Activated CD4-positive, alpha-beta memory T cell treated with anti-CD3 and anti-CD28 coated beads for 36 hours (primary cell): Measurements from ENCODE around the gene TNFRSF19. TPM values are rescaled to one million over a fixed set of nuclear protein-coding genes. Genes with fewer than 3 reads are reported as not detected.

Experiments used
- CTCF ChIA-PET: fragments of 350-600 bp; sonication (Branson Sonifier 250); formaldehyde crosslinking; loops from one replicate; lab custom pipeline; 2021; ENCODE audit warnings: antibody characterized with exemption, inconsistent platforms; lab: Charles Lee
- POLR2A ChIA-PET: fragments of 350-600 bp; sonication (Branson Sonifier 250); formaldehyde crosslinking; loops from one replicate; lab custom pipeline; 2021; ENCODE audit warnings: antibody characterized with exemption; lab: Charles Lee
- DNase-seq: peaks from one replicate; pipeline ENCODE4 v3.0.0-alpha.2; 2020
- H3K27ac Mint-ChIP-seq: one replicate; pipeline ENCODE4 v1.8.0; 2021; ENCODE audit warnings: mixed read lengths
- H3K27me3 Mint-ChIP-seq: one replicate; pipeline ENCODE4 v1.8.0; 2021; ENCODE audit warnings: mixed read lengths
- H3K36me3 Mint-ChIP-seq: one replicate; pipeline ENCODE4 v1.8.0; 2021; ENCODE audit warnings: mixed read lengths
- H3K4me1 Mint-ChIP-seq: one replicate; pipeline ENCODE4 v1.8.0; 2021; ENCODE audit warnings: low read depth, mixed read lengths
- H3K4me3 Mint-ChIP-seq: one replicate; pipeline ENCODE4 v1.8.0; 2021; ENCODE audit warnings: mild to moderate bottlenecking, mixed read lengths
- H3K9me3 Mint-ChIP-seq: one replicate; pipeline ENCODE4 v1.8.0; 2021; ENCODE audit warnings: mixed read lengths
- intact Hi-C: fragments of 100-400 bp; cut with micrococcal nuclease; formaldehyde crosslinking; loops from one replicate; pipeline ENCODE4 v1.15.1; 2023
- total RNA-seq, 2 experiments: library from RNA; stranded (reverse); gene quantifications; one replicate each; pipeline ENCODE4 v1.2.3, GENCODE V29; 2021

The TNFRSF19 gene
- total RNA-seq, 2 experiments from 2014 or later = not detected

DNA sequence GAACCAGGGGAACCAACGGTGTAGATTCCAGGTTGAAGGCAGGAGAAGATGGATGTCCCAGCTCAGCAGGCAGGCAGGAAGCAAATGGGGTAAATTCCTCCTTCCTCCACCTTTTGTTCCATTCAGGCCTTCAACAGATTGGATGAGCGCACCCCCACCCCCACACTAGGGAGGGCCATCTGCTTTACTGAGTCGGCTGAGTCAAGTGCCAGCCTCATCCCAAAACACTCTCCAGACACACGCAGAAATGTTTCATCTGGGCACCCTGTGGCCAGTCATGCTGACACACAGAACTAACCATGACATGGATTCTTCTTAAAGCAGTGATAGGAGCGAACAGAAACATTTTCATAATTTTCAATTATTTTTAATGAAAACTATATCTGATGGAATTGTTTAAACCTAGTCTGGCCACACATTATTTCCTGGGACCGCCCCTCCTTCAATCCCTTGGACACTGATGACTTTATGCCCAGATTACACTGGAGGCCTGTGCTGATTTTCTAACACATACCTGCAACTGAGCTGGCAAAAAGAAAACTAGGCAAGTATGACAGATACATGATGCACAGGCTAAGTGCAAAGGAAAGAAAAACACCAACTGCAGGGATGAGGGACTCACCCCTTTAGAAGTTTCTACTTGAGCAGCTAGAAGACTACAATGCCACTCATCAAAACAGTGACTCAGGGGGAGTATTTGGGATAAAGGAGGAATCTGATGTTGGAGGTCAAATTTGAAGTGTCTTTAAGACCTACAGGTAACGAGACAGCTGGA lies 154.2 kb downstream of the TNFRSF19 start:
- intact Hi-C loops = no loop called here
- H3K4me3 Mint-ChIP-seq = no peak overlapping the region
- H3K9me3 Mint-ChIP-seq = no peaks in the 10 kb centered on the region
- H3K36me3 Mint-ChIP-seq = peaks cover 6% of the 10 kb centered on the region
- no peaks in the 10 kb centered on the region for H3K27me3 Mint-ChIP-seq
- ChIA-PET POLR2A (no interaction called here), CTCF (no interaction called here)
- peaks cover 1% of the 10 kb centered on the region for H3K4me1 Mint-ChIP-seq
- H3K27ac Mint-ChIP-seq = no peak overlapping the region
- no peak for DNase-seq

Other genes with a start within 250 kb of the TNFRSF19 start
- gene SACS, start 136.7 kb upstream of the TNFRSF19 start, total RNA-seq = 10 to 100 TPM; 32.4 to 33.5 TPM